Epithelial cell of prostate (primary cell): ENCODE data around the gene TM7SF2.

Source experiments
- DNase-seq: peaks from one replicate; pipeline ENCODE4 v3.0.0-alpha.2; 2011; ENCODE audit warnings: low read depth, low spot score
- H3K27ac ChIP-seq: fragments of 450-650 bp; 2 replicates; pipeline ENCODE4 v1.5.1; 2017; ENCODE audit warnings: mild to moderate bottlenecking

The TM7SF2 gene

DNA sequence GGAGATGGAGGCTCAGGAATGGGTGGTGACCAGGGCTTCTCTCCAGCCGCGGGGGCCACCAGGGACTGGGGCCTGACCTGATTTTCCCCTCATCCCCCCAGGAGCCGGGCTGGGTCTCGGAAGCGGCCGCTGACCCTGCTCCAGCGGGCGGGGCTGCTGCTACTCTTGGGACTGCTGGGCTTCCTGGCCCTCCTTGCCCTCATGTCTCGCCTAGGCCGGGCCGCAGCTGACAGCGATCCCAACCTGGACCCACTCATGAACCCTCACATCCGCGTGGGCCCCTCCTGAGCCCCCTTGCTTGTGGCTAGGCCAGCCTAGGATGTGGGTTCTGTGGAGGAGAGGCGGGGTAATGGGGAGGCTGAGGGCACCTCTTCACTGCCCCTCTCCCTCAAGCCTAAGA, 23.8 kb upstream of the TM7SF2 start:
- H3K27ac ChIP-seq = no peak overlapping the region
- DNase-seq = no peak

- H3K27ac ChIP-seq = no peak overlapping the region
- no peak for DNase-seq
Measured at GRCh38 chr11:65089621-65090020, 22.1 kb upstream of the TM7SF2 start.

DNA sequence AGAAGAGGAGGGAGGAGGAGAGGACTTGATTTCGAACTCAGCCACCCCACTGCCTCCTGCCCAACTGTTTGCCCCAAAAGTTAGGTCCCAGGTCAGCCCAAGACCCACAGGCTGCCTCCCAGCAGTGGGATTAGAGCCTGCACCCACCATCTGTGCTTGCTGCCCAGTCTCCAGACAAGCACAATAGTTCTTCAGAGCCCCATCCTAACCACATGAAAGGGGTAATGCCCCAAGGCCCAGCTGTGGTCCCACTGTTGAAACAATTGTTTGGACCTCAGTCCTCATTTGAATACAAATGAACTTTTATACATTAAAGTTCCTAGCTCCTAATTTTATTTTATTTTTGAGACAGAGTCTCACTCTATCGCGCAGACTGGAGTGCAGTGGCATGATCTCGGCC, 21.0 kb upstream of the TM7SF2 start:
- DNase-seq = no peak
- H3K27ac ChIP-seq = no peak overlapping the region

DNA sequence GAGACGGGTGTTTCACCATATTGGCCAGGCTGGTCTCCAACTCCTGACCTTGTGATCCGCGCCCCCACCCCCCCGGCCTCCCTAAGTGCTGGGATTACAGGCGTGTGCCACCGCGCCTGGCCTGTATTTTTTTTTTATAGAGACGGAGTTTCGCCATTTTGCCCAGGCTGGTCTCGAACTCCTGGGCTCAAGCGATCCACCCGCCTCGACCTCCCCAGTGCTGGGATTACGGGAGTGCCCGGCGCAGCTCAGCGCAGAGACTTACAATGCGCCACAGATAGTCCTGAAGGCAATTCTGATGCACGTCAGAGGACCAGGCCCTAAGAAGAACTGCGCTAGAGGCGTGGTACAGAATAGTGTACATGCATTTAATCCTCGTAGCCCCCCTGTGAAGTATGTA, 16.2 kb upstream of the TM7SF2 start:
- peak overlapping the region; percentile 84 for H3K27ac ChIP-seq

GRCh38 chr11:65095974-65096806, 15.5 kb upstream of the TM7SF2 start, which contains the start of gene VPS51:
VPS51 (plus strand) TSS chr11:65096214; CDS start chr11:65096251, 37 bp downstream.
- H3K27ac ChIP-seq = peak within 1 kb of the TSS; percentile 84
- no peak for DNase-seq

More for the DNA sequence above, 16.2 kb upstream of the TM7SF2 start:
- no peak for DNase-seq

- peak overlapping the region; percentile 84 for H3K27ac ChIP-seq
- no peak for DNase-seq
Measured at GRCh38 chr11:65096926-65097325, 14.7 kb upstream of the TM7SF2 start.

DNA sequence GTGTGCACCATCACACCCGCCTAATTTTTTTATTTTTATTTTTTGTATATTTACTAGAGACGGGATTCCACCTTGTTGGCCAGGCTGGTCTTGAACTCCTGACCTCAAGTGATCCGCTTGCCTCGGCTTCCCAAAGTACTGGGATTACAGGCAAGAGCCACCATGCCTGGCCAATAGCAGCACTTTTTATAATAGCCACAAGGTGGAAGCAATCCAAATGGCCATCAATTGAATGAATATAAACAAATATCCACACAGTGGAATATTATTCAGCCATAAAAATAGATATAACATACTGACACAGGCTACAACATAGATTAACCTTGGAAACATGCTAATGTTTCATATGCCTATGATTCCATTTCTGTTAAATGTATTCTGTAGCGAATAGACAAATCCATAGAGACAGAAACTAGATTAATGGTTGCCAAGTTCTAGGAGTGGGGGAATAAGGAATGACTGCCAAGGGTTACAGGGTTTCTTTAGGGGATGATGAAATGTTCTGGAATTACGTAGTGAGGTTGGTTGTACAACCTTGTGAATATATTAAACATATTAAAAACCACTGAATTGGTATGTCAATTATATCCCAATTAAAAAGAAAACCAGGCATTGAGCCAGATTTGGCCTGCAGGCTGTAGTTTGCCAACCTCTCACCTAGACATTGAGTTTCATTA, 10.9 kb upstream of the TM7SF2 start:
- DNase-seq = no peak
- H3K27ac ChIP-seq = peak overlapping the region; percentile 42

GRCh38 chr11:65102142-65103095, 9.3 kb upstream of the TM7SF2 start:
- peak overlapping the region; percentile 42 for H3K27ac ChIP-seq
- no peak for DNase-seq

GRCh38 chr11:65103476-65103875, 8.2 kb upstream of the TM7SF2 start:
- H3K27ac ChIP-seq = no peak overlapping the region
- no peak for DNase-seq

DNA sequence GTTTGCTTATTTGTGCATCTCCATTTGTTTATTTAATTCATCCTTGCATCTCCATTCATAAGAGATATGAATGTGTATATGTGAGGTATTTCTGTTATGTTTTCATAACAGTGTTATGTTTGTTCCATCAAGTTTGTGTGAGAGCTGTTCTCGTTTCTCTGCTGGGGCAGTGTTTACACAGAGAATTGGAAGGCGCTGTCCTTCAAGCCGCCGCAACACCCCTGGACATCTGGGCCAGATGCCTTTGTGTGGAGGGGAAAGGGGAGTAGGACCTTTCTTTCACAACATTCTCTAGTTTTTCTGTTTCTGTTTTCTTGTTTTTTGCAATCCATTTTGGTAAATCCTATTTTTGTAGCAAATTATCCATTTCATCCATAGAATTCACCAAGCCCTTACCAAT, 7.0 kb upstream of the TM7SF2 start:
- DNase-seq = no peak

DNA sequence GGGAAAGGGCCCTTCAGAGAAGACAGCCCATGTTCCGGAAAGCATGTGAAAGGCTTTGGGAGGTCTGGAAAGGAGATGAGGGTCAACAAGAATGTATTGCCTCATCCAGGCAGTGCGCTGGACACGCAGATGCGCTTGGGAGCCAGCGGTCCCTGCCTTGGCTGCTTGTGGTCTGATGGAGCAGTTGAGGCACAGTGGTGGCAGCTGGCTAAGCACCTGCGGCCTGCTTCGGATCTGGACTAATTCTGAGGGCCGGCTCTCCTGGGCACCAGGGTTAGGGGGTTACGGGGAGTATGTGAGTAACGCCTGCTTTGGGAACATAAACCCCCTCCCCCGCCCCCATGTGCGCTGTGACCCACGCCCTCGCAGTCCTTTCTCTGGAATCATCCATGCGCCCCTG, 4.6 kb upstream of the TM7SF2 start:
- no peak overlapping the region for H3K27ac ChIP-seq
- no peak for DNase-seq

More for the DNA sequence above, 7.0 kb upstream of the TM7SF2 start:
- H3K27ac ChIP-seq = no peak overlapping the region

DNA sequence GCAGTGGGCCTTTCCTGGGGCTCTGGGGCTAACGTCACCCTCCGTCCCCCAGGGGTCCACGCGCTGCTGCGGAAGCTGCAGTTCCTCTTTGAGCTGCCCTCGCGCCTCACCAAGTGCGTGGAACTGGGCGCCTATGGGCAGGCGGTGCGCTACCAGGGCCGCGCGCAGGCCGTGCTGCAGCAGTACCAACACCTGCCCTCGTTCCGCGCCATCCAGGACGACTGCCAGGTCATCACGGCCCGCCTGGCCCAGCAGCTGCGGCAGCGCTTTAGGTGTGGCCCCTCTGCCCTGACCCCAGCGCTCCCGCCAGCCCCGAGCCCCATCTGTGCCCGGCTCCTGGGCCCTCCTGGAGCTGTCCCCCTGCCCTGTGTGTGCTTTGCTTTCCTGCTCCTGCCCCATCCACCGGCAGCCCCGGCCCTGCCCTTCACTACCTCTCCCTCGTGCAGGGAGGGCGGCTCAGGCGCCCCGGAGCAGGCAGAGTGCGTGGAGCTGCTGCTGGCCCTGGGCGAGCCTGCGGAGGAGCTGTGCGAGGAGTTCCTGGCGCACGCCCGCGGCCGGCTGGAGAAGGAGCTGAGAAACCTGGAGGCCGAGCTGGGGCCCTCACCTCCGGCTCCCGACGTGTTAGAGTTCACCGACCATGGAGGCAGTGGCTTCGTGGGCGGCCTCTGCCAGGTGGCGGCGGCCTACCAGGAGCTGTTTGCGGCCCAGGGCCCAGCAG, 3.8 kb upstream of the TM7SF2 start:
- no peak overlapping the region for H3K27ac ChIP-seq

GRCh38 chr11:65108469-65109123, 3.1 kb upstream of the TM7SF2 start:
- no peak for DNase-seq
- no peak overlapping the region for H3K27ac ChIP-seq

More for the DNA sequence above, 3.8 kb upstream of the TM7SF2 start:
- DNase-seq = no peak

GRCh38 chr11:65109231-65110198, 2.2 kb upstream of the TM7SF2 start:
- DNase-seq = no peak
- no peak overlapping the region for H3K27ac ChIP-seq

- no peak for DNase-seq
- peak overlapping the region; percentile 4 for H3K27ac ChIP-seq
Measured at GRCh38 chr11:65110354-65110861, 1.3 kb upstream of the TM7SF2 start.

- H3K27ac ChIP-seq = no peak overlapping the region
- no peak for DNase-seq
Measured at GRCh38 chr11:65111159-65111743, 421 bp upstream of the TM7SF2 start.

- no peak for DNase-seq
- no peak overlapping the region for H3K27ac ChIP-seq
Measured at GRCh38 chr11:65112546-65113360, 1.1 kb downstream of the TM7SF2 start.
